Kidney glomerular epithelial cell (primary cell): ENCODE data around the gene ACSL6.

Source experiments
- DNase-seq: peaks from one replicate; lab custom pipeline; 2025; lab: John Stamatoyannopoulos, UW

Gene ACSL6

GRCh38 chr5:131979816-131980215 lies 31.6 kb downstream of the ACSL6 start:
- no peak for DNase-seq

- DNase-seq: no peak
Measured at GRCh38 chr5:131977212-131977604, 34.2 kb downstream of the ACSL6 start.

- DNase-seq: no peak
Measured at GRCh38 chr5:131976414-131977211, 34.8 kb downstream of the ACSL6 start.

GRCh38 chr5:131974956-131975726 lies 36.3 kb downstream of the ACSL6 start:
- DNase-seq: no peak

GRCh38 chr5:131974622-131974955 lies 36.9 kb downstream of the ACSL6 start:
- no peak for DNase-seq

- DNase-seq: no peak
Measured at GRCh38 chr5:131974016-131974415, 37.4 kb downstream of the ACSL6 start.

- DNase-seq: no peak
Measured at GRCh38 chr5:131973089-131973712, 38.3 kb downstream of the ACSL6 start.

GRCh38 chr5:131968396-131968954 lies 43.0 kb downstream of the ACSL6 start:
- peak; percentile 2 for DNase-seq

- DNase-seq: no peak
Measured at GRCh38 chr5:131966551-131966950, 44.9 kb downstream of the ACSL6 start.

GRCh38 chr5:131965826-131966415 lies 45.5 kb downstream of the ACSL6 start:
- no peak for DNase-seq

- DNase-seq: no peak
Measured at GRCh38 chr5:131959906-131960305, 51.6 kb downstream of the ACSL6 start.

- no peak for DNase-seq
Measured at GRCh38 chr5:131959136-131959535, 52.3 kb downstream of the ACSL6 start.

GRCh38 chr5:131957721-131958441 lies 53.6 kb downstream of the ACSL6 start:
- DNase-seq: no peak

GRCh38 chr5:131953969-131954368 lies 57.5 kb downstream of the ACSL6 start:
- DNase-seq: no peak

GRCh38 chr5:131952301-131952857 lies 59.1 kb downstream of the ACSL6 start:
- DNase-seq: no peak

GRCh38 chr5:131950706-131951105 lies 60.8 kb downstream of the ACSL6 start:
- DNase-seq: no peak

- no peak for DNase-seq
Measured at GRCh38 chr5:131947445-131947844, 64.0 kb downstream of the ACSL6 start.

GRCh38 chr5:131945551-131946168 lies 65.8 kb downstream of the ACSL6 start, which contains the start of gene MEIKIN:
Gene MEIKIN, minus strand, starts transcription at chr5:131945663. Its CDS starts 158 bp downstream, at chr5:131945505.
- DNase-seq: no peak

GRCh38 chr5:131944702-131945550 lies 66.5 kb downstream of the ACSL6 start:
- no peak for DNase-seq

- no peak for DNase-seq
Measured at GRCh38 chr5:131943916-131944315, 67.5 kb downstream of the ACSL6 start.
